SK-N-SH treated with all-trans-retinoic acid at 6 μM for 48 hours (cell line): ENCODE results near the gene PSMA7.

Experiments used
- GLIS3 ChIP-seq: fragments of 250-450 bp; sonication (Bioruptor Pico); IDR thresholded peaks from 2 replicates; pipeline ENCODE4 v1.5.0; 2020; ENCODE audit warnings: mild to moderate bottlenecking, moderate library complexity
- RARB ChIP-seq: fragments of 250-450 bp; sonication (Bioruptor Pico); IDR thresholded peaks from 2 replicates; pipeline ENCODE4 v1.8.0; 2021; ENCODE audit warnings: mild to moderate bottlenecking, moderate library complexity
- ZFP30 ChIP-seq: fragments of 450-650 bp; formaldehyde crosslinking; IDR thresholded peaks from 2 replicates; pipeline ENCODE4 v1.5.0; 2022; ENCODE audit warnings: mild to moderate bottlenecking, moderate library complexity
- TF ChIP-seq, protein P1 (sequence below): fragments of 250-450 bp; sonication (Bioruptor Pico); IDR thresholded peaks from 2 replicates; pipeline ENCODE4 v1.5.0; 2020; ENCODE audit warnings: mild to moderate bottlenecking, moderate library complexity
- TF ChIP-seq, protein P2 (sequence below): fragments of 250-450 bp; sonication (Bioruptor Pico); IDR thresholded peaks from 2 replicates; pipeline ENCODE4 v1.5.1; 2021; ENCODE audit warnings: mild to moderate bottlenecking, moderate library complexity

Gene PSMA7

DNA sequence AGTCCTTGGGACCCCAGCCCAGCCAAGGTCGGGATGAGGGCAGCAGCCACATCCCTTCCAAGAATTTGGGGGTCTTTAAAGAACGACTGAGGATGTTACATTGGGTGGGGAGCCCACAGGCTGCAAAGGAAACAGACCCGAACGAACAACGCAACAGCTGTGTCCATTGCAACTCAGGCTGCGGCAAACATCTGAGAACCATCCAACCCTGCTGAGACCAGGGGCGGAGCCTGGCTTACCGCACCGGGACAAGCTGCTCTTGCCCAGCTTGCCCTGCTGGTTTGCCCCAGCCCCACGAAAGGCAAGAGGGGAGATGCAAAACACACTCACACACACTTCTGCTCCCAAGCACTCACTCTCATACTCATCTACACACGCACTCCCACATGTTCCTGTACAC is 56.0 kb downstream of the PSMA7 start (continued):
- TF ChIP-seq, protein P1, sequence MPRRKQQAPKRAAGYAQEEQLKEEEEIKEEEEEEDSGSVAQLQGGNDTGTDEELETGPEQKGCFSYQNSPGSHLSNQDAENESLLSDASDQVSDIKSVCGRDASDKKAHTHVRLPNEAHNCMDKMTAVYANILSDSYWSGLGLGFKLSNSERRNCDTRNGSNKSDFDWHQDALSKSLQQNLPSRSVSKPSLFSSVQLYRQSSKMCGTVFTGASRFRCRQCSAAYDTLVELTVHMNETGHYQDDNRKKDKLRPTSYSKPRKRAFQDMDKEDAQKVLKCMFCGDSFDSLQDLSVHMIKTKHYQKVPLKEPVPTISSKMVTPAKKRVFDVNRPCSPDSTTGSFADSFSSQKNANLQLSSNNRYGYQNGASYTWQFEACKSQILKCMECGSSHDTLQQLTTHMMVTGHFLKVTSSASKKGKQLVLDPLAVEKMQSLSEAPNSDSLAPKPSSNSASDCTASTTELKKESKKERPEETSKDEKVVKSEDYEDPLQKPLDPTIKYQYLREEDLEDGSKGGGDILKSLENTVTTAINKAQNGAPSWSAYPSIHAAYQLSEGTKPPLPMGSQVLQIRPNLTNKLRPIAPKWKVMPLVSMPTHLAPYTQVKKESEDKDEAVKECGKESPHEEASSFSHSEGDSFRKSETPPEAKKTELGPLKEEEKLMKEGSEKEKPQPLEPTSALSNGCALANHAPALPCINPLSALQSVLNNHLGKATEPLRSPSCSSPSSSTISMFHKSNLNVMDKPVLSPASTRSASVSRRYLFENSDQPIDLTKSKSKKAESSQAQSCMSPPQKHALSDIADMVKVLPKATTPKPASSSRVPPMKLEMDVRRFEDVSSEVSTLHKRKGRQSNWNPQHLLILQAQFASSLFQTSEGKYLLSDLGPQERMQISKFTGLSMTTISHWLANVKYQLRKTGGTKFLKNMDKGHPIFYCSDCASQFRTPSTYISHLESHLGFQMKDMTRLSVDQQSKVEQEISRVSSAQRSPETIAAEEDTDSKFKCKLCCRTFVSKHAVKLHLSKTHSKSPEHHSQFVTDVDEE: no peak
- TF ChIP-seq ZFP30 (no peak), RARB (CRISPR knock-in tag) (no peak), GLIS3 (CRISPR knock-in tag) (no peak)
- TF ChIP-seq, protein P2, sequence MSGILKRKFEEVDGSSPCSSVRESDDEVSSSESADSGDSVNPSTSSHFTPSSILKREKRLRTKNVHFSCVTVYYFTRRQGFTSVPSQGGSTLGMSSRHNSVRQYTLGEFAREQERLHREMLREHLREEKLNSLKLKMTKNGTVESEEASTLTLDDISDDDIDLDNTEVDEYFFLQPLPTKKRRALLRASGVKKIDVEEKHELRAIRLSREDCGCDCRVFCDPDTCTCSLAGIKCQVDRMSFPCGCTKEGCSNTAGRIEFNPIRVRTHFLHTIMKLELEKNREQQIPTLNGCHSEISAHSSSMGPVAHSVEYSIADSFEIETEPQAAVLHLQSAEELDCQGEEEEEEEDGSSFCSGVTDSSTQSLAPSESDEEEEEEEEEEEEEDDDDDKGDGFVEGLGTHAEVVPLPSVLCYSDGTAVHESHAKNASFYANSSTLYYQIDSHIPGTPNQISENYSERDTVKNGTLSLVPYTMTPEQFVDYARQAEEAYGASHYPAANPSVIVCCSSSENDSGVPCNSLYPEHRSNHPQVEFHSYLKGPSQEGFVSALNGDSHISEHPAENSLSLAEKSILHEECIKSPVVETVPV (CRISPR knock-in tag): no peak
